Activated naive CD8-positive, alpha-beta T cell treated with anti-CD3 and anti-CD28 coated beads, Interleukin-2, amount 50 U/mL, for 24 hours (primary cell): ENCODE data around the gene RBFOX1.

Experiments used
- ATAC-seq: fragments of 150-1000 bp; cut with Tn5 transposase; one replicate; pipeline ENCODE4 v1.10.0; 2021
- DNase-seq: peaks from one replicate; pipeline ENCODE4 v3.0.0; 2021
- H3K27ac Mint-ChIP-seq: one replicate; pipeline ENCODE4 v1.8.0; 2021; ENCODE audit warnings: mild to moderate bottlenecking, mixed read lengths
- H3K27me3 Mint-ChIP-seq: one replicate; pipeline ENCODE4 v1.8.0; 2021; ENCODE audit warnings: mixed read lengths
- H3K36me3 Mint-ChIP-seq: one replicate; pipeline ENCODE4 v1.8.0; 2021; ENCODE audit warnings: low read depth, mixed read lengths
- H3K4me1 Mint-ChIP-seq: one replicate; pipeline ENCODE4 v1.8.0; 2021; ENCODE audit warnings: mixed read lengths
- H3K4me3 Mint-ChIP-seq: one replicate; pipeline ENCODE4 v1.8.0; 2021; ENCODE audit warnings: mild to moderate bottlenecking, moderate library complexity, mixed read lengths
- H3K9me3 Mint-ChIP-seq: one replicate; pipeline ENCODE4 v1.8.0; 2021; ENCODE audit warnings: mixed read lengths

Gene RBFOX1

DNA sequence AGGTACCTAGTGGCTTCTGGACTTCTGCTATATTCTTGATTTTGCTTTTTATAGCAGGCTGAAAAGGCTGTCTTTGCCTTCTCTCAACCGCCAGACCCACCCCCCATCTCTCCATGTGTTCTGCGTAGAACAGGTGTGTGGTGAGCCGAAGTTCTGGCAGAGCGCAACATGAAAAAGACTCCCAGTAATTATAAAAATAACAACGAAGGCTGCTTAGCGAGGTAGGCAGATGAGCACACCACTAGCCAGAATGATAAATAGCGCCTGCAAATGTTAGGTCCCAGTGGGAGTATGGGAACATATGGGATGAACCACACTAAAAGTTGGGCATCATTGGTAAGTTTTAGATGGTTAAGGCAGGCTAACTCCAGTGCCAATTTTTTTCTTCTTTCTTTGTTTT, 14.0 kb upstream of the RBFOX1 start:
- peaks cover 3% of the 10 kb centered on the region for H3K27me3 Mint-ChIP-seq
- DNase-seq (no peak), ATAC-seq (no peak)
- peaks cover 21% of the 10 kb centered on the region for H3K9me3 Mint-ChIP-seq
- H3K27ac Mint-ChIP-seq: no peak overlapping the region
- no peaks in the 10 kb centered on the region for H3K36me3 Mint-ChIP-seq
- H3K4me1 Mint-ChIP-seq: no peaks in the 10 kb centered on the region
- H3K4me3 Mint-ChIP-seq: no peak overlapping the region

DNA sequence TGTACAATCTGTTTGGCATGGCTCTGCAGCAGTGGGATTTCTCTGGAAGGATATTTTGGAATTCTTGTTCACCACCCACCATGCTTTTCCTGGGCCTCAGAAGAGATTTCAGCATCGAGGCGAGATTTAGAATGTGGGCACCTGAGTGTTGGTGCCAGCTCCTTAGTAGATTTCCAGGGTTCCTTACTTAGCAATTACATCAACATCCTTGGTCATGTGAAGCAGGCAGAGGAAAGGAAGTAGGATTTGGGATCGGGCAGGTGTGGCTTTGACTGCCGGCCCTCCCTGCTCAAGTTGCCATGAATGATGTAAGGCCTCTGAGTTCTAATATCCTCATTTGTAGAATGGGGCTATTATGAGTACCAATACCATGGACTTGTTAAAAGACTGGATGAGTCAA, 13.1 kb upstream of the RBFOX1 start:
- Mint-ChIP-seq H3K4me1 (no peaks in the 10 kb centered on the region), H3K36me3 (no peaks in the 10 kb centered on the region), H3K9me3 (peaks cover 20% of the 10 kb centered on the region), H3K27ac (no peak overlapping the region), H3K4me3 (no peak overlapping the region), H3K27me3 (peaks cover under 1% of the 10 kb centered on the region)
- no peak for DNase-seq
- no peak for ATAC-seq

DNA sequence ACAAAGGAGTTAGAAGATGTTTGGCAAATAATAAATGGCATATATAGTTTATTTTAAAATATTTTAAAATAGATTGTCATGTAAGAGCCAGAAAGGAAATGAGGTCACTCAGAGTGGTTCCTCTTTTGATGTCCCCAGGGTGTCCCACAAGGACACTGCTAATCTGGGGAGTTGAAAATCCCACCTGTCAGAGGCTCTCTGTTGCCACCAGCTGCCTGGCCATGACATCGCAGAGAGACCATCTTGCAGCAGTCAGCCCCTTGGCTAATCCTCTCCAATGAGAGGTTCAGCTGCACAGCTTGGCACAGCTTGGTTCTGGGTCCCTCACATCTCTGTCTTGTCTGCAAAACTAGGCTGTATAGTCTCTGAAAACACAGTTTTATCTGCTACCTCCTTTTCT, 11.0 kb upstream of the RBFOX1 start:
- Mint-ChIP-seq H3K4me3 (no peak overlapping the region), H3K4me1 (no peaks in the 10 kb centered on the region), H3K27me3 (no peaks in the 10 kb centered on the region), H3K36me3 (no peaks in the 10 kb centered on the region), H3K9me3 (peaks cover 23% of the 10 kb centered on the region), H3K27ac (no peak overlapping the region)
- no peak for DNase-seq
- ATAC-seq: no peak

DNA sequence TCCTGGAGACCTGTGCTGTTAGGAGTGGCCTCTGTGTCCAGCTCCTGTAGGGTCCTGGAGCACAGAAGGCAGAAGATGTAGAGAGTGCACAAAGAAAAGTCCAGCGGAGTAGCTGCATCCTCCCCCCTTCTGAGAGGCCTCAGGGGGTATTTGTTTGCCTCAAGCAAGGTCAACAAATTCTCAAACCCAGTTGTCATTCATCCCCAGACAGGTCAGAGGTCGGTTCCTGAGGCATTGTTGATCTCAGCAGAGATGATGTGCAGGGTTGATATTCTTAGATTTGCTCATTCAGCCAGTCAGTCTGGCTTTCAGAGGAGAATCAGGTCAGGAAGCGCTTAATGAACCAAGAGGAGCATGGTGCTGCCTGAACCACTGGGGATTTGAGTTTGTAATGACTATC, 8.3 kb upstream of the RBFOX1 start:
- no peak overlapping the region for H3K4me3 Mint-ChIP-seq
- no peaks in the 10 kb centered on the region for H3K4me1 Mint-ChIP-seq
- ATAC-seq: no peak
- H3K27ac Mint-ChIP-seq: no peak overlapping the region
- DNase-seq: no peak
- no peaks in the 10 kb centered on the region for H3K27me3 Mint-ChIP-seq
- H3K36me3 Mint-ChIP-seq: no peaks in the 10 kb centered on the region
- peaks cover 21% of the 10 kb centered on the region for H3K9me3 Mint-ChIP-seq

DNA sequence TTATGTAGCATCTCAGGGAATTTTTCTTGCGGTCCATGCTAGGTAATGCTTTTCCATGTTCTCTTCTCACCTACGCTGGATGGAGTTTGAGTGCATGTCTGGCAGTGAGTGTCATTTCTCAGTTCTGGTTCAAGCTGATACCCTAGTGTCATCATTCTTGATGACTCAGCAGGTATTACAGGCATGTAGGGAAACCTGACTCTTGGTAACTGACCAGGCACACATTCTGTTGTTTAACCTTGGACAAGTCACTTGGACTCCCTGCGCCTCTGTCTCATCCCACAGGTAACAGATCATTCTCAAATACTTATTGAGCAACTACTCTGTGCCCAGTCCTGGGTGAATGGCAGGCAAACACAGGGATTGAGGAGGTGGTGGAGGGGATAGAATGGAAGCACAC, 6.8 kb upstream of the RBFOX1 start:
- ATAC-seq (no peak), DNase-seq (no peak)
- Mint-ChIP-seq H3K9me3 (peaks cover 13% of the 10 kb centered on the region), H3K27me3 (no peaks in the 10 kb centered on the region), H3K27ac (no peak overlapping the region), H3K4me1 (no peaks in the 10 kb centered on the region), H3K36me3 (no peaks in the 10 kb centered on the region), H3K4me3 (no peak overlapping the region)

DNA sequence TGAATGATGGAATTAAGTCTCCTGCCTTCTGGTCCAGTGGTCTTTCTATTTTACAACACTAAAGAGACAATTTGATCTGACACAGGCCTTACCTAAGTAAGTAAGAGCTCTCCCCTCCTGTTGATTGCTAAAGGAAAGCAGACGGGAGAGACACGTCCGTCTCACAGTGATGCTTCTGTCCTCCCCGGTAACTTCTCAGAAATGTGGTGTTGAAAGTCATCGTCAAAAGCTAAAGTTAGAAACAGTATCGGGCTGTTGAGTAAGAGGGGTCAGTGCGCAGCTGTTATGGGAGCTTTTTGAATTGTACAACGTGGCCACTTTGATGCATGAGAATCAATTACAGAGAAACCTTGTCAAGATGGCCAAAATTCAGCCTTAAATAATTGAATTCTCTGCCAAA, 1.9 kb upstream of the RBFOX1 start:
- H3K36me3 Mint-ChIP-seq: no peaks in the 10 kb centered on the region
- ATAC-seq (no peak), DNase-seq (no peak)
- H3K4me1 Mint-ChIP-seq: no peaks in the 10 kb centered on the region
- no peaks in the 10 kb centered on the region for H3K27me3 Mint-ChIP-seq
- H3K27ac Mint-ChIP-seq: no peak overlapping the region
- no peak overlapping the region for H3K4me3 Mint-ChIP-seq
- H3K9me3 Mint-ChIP-seq: peaks cover 17% of the 10 kb centered on the region

DNA sequence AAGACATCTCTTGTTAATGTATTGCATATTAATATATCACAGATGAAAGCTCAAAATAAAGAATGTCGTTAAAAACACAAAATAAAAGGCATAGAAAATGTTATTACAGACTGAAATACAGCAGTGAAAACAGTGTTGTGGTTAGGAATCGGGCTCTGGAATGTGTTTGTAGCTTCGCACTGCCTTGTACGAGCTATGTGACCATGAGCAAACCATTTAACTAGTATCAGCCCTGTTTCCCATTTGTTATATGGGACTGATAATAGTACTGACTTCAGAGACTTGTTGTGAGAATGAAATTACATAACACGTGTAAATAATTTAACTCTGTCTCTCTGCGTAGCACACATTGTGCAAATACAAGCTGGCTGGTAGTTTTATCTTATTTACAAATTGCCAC, 648 bp upstream of the RBFOX1 start:
- Mint-ChIP-seq H3K27ac (no peak overlapping the region), H3K36me3 (no peaks in the 10 kb centered on the region), H3K27me3 (no peaks in the 10 kb centered on the region), H3K4me1 (no peaks in the 10 kb centered on the region), H3K9me3 (peaks cover 15% of the 10 kb centered on the region), H3K4me3 (no peak overlapping the region)
- no peak for ATAC-seq
- no peak for DNase-seq

DNA sequence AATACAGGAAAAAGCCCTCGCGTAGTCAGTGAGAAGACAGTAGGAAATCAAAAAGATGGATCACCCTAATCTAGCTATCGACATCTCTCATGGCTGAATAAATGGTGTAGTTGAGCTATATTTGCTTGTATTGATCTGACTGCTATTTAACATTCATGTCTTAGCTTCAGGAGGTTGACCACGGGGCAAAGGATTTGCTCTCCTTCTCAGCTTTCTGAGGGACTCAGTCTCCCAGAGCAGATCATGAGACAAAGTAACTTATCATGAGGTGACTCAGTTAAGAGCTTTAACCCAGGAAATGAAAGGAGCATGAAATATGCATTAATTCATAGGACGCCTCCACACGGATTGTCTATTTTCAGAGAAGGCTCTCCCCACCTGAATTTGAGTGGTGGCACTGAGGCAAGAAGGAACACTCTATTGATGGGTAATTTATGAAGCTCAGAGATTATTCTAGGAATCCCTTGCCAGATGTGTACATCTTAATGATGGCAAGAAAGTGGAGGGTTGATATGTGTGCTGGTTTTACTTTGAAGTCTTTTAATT, 608 bp downstream of the RBFOX1 start:
- DNase-seq (no peak), ATAC-seq (no peak)

DNA sequence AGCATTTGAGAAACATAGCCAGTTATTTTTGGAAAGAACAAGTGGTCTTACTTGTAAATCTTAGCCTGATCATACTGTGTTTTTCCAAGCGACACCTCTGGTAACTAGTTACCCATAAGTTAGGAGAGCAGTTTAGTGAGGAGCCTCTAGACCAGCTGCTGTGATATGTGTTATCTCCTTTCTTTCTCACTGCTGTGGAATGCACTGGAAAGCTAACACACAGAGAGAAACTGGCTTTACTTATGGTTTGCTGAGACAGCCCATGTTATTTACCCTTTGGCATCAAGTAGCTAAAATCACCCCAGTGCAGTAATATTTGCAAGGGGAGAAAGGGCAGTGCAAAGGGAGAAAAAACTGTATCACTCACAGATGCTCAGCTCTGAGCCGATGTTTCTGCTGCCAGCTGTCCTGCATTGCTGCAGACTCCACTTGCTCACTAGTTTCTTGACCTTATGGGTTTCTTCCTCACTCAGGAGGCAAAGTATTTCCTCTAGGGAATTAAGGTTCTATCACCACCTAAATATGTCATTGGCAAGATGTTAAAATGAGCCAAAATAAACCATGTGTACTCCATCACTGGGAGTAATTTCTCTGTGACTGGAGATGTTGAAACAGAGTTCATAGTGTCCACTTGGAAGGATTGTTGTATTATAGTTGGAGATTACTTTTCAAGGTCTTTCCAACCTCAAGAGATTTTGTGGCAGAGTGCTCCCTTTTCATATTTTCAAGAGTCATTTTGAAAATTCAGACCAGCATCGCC, 2.3 kb downstream of the RBFOX1 start:
- no peaks in the 10 kb centered on the region for H3K36me3 Mint-ChIP-seq
- no peaks in the 10 kb centered on the region for H3K27me3 Mint-ChIP-seq
- H3K4me1 Mint-ChIP-seq: no peaks in the 10 kb centered on the region
- H3K9me3 Mint-ChIP-seq: peaks cover 11% of the 10 kb centered on the region
- ATAC-seq (no peak), DNase-seq (no peak)
- H3K27ac Mint-ChIP-seq: no peak overlapping the region
- no peak overlapping the region for H3K4me3 Mint-ChIP-seq

More for the DNA sequence above, 608 bp downstream of the RBFOX1 start:
- no peak overlapping the region for H3K4me3 Mint-ChIP-seq
- no peak overlapping the region for H3K27ac Mint-ChIP-seq
- H3K36me3 Mint-ChIP-seq: no peaks in the 10 kb centered on the region
- H3K27me3 Mint-ChIP-seq: no peaks in the 10 kb centered on the region
- H3K9me3 Mint-ChIP-seq: peaks cover 15% of the 10 kb centered on the region
- no peaks in the 10 kb centered on the region for H3K4me1 Mint-ChIP-seq

DNA sequence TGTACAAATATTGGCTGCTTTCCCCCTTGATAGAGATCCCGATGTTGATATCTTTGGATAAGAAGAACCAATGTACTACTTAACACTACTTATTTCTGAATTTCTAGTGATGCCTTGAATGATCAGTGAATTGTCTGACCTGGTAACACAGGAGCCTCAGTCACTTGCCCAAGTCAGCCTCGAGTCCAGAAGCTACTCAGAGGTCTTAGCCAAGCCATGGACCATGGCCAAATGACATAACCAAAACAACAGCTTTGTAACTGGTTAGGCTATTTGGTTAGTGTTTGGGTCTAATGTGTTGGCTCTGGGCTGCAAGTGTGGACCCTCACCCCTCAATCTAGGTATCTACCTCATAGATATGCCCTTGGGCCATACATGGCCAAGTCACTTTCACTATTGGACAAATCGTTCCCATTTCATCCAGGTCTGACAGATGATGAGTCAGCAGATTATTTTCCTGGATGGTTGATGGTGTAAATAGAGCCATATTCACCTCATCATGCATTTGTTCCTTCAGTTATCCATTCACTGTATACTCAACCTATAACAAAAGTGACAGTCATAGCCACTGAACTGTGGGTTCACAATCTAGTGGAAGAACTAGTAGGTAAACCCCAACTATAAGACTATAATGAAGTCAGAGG, 3.5 kb downstream of the RBFOX1 start:
- no peak overlapping the region for H3K4me3 Mint-ChIP-seq
- no peaks in the 10 kb centered on the region for H3K27me3 Mint-ChIP-seq
- no peak overlapping the region for H3K27ac Mint-ChIP-seq
- no peak for DNase-seq
- ATAC-seq: no peak
- no peaks in the 10 kb centered on the region for H3K36me3 Mint-ChIP-seq
- H3K4me1 Mint-ChIP-seq: no peaks in the 10 kb centered on the region
- H3K9me3 Mint-ChIP-seq: peaks cover 7% of the 10 kb centered on the region

DNA sequence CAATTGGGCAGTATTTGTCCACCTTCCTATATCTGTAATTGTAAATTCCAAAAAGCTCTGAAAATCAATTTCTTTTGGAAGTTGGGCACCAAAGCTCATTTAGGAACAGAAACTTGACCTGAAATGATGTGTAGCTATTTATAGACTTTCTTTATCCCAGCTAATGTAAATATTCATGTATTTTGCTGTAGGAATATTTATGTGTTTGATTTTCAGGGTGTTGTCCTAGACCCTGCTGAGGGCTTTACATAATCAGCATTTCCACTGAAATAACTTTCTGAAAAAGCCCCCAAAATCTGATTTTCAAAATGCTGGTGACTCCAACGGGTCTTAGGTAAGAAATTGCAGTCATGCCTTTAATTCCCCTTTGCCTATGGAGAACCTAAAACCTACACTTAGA, 4.1 kb downstream of the RBFOX1 start:
- no peak overlapping the region for H3K27ac Mint-ChIP-seq
- no peaks in the 10 kb centered on the region for H3K4me1 Mint-ChIP-seq
- peaks cover 3% of the 10 kb centered on the region for H3K9me3 Mint-ChIP-seq
- no peaks in the 10 kb centered on the region for H3K36me3 Mint-ChIP-seq
- no peaks in the 10 kb centered on the region for H3K27me3 Mint-ChIP-seq
- H3K4me3 Mint-ChIP-seq: no peak overlapping the region
- no peak for DNase-seq
- ATAC-seq: no peak

DNA sequence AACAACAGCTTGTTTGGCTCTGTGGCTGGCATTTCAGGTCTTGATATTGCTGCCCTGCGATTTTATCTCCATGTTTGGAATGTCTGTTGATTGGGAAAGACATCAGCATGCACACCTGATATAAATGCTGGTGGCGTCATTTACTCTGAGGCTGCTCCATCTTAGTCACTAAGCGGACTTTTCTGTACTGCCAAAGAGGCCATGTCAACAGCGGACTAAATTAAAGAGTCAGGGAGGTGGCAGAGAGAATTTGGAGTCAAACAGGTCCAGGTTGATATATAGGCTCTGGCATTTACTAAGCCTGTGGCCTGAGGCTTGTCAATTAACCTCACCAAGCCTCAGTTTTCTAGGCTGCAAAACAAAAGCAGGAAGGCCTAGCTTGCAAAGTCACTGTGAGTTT, 6.2 kb downstream of the RBFOX1 start:
- no peak overlapping the region for H3K4me3 Mint-ChIP-seq
- H3K27me3 Mint-ChIP-seq: no peaks in the 10 kb centered on the region
- H3K36me3 Mint-ChIP-seq: no peaks in the 10 kb centered on the region
- H3K4me1 Mint-ChIP-seq: no peaks in the 10 kb centered on the region
- ATAC-seq (no peak), DNase-seq (no peak)
- H3K9me3 Mint-ChIP-seq: peaks cover 8% of the 10 kb centered on the region
- no peak overlapping the region for H3K27ac Mint-ChIP-seq

DNA sequence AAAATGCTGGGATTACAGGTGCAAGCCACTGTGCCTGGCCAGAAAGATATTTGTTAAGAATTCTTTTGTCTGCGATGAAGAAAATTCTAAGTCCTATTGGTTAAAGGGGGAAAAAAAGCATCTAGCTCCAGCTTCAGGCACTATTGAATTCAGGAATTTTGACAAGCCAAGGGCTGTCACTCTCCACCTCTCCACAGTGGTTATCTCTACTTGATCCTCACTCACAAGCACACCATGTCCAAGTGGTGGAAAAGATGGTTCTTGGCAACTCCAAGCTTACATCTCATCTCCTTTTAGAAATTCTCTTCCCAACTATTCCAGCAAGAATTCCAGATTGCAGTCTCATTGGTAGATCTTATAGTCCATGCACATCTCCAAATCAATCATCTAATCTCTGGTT, 7.1 kb downstream of the RBFOX1 start:
- H3K27me3 Mint-ChIP-seq: no peaks in the 10 kb centered on the region
- H3K36me3 Mint-ChIP-seq: no peaks in the 10 kb centered on the region
- H3K4me3 Mint-ChIP-seq: no peak overlapping the region
- H3K4me1 Mint-ChIP-seq: no peaks in the 10 kb centered on the region
- H3K27ac Mint-ChIP-seq: no peak overlapping the region
- H3K9me3 Mint-ChIP-seq: peaks cover 8% of the 10 kb centered on the region
- ATAC-seq (no peak), DNase-seq (no peak)

DNA sequence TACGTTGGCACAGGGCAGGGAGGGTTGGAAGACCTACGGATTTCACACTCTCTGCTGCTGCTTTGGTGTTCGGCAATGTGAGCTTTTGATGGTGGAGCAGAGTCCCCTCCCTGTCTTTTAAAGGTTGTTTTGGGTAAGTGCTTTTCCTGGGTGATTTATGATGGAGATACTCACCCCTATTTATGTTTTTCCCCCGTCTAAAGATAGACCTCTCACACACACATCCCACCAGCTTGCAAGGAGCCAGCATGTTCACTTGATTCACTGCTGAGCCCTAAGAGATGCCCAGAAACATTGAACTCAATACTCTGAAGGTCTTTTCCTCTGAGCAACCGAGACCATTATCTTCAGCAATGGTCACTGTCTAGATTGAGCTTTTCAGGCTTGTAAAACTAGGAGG, 8.3 kb downstream of the RBFOX1 start:
- H3K4me3 Mint-ChIP-seq: no peak overlapping the region
- H3K9me3 Mint-ChIP-seq: peaks cover 5% of the 10 kb centered on the region
- H3K27ac Mint-ChIP-seq: no peak overlapping the region
- ATAC-seq (no peak), DNase-seq (no peak)
- H3K4me1 Mint-ChIP-seq: no peaks in the 10 kb centered on the region
- H3K36me3 Mint-ChIP-seq: no peaks in the 10 kb centered on the region
- H3K27me3 Mint-ChIP-seq: no peaks in the 10 kb centered on the region

DNA sequence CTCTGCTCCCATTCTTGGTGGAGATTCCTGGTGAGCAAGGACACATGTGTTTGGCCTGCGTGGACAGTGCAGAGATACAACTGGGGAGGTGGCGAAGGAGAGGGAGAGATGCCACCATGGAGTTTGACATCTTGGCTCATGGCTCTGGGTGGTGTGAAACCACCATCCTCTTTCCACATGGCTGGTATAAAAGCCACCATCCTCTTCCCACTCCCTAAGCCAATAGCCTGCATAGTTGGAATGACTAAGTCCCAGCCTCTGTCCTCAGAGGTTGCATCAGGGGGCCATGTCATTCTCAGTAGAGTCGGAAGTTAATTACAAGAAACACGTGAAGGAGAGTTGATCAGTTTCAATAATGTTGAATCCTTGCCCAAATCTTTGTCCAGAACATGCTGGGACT, 10.0 kb downstream of the RBFOX1 start:
- no peak for DNase-seq
- Mint-ChIP-seq H3K36me3 (no peaks in the 10 kb centered on the region), H3K27me3 (no peaks in the 10 kb centered on the region), H3K27ac (no peak overlapping the region), H3K4me1 (no peaks in the 10 kb centered on the region), H3K9me3 (peaks cover 14% of the 10 kb centered on the region), H3K4me3 (no peak overlapping the region)
- no peak for ATAC-seq
